ENCODE results near the gene TBC1D14. TPM values are rescaled to one million over a fixed set of nuclear protein-coding genes. Genes with fewer than 3 reads are reported as not detected.

The TBC1D14 gene
- total and polyA plus RNA-seq, 2 of the 8 experiments (the other 6 are each of a cell fraction or from before 2014, with no cell fraction given), result 45.6 to 48.2 TPM

DNA sequence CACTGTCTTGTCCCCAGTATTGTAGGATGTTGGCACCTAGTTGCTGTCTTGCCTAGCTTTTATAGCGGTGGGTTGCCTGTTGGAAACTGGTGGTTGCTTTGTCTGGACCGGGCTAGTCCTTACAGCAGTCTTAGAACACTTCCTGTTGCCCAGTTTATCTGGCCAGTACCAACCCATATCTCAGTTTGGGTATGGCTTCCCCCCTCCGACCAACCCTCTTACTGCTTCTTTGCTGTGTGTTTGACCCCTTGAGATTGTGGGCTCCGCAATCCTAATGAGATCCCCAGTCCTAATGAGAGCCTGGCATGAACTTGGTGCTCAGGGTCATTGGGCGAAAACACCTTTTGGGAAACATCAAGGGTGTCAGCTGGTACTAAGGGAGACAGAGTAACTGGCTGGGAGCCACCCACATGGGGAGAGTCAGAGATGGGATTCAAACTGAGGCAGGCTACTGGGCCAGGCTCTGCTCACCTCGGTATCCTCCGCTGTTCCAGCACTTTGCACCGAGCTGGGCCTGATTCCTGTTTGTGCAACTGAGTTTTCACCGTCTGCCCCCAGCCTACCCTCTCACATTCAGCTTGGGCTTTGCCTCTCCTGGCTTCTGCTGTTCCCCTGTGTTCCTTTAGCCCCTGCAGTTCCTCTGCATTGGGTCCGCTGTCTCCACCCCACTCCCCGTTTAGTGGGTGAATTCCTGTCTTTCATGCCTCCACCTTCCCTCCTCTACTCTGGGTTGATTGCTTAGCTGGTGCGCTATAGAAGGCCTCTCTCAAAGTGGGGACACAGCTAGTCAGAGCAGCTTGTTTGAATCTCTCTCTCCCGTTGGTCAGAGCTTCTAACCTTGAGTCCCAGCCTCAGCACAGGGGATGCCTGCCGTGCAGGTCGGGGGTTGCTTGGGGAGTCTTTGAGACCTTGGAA lies 1.6 kb downstream of the TBC1D14 start (continued):
- no peak for TF ChIP-seq RAD21 (IDR thresholded peaks at IDR 0.05 in 1 of 2, conservative IDR thresholded peaks at IDR 0.05 in 1 of 2; ENCODE audit: low read depth in 2 of 2, low read length in 2 of 2)
- TF ChIP-seq EP300 (IDR thresholded peaks at IDR 0.05; ENCODE audit: borderline replicate concordance in 1 of 2, low read depth in 2 of 2, low read length in 2 of 2), result no peak
- TF ChIP-seq TEAD4 (IDR thresholded peaks at IDR 0.05; ENCODE audit: low read depth, low read length), result no peak
- TF ChIP-seq, protein P1, sequence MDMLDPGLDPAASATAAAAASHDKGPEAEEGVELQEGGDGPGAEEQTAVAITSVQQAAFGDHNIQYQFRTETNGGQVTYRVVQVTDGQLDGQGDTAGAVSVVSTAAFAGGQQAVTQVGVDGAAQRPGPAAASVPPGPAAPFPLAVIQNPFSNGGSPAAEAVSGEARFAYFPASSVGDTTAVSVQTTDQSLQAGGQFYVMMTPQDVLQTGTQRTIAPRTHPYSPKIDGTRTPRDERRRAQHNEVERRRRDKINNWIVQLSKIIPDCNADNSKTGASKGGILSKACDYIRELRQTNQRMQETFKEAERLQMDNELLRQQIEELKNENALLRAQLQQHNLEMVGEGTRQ (IDR thresholded peaks at IDR 0.05; ENCODE audit: low read length), result no peak
- no peak for TF ChIP-seq NRF1 (IDR thresholded peaks at IDR 0.05; ENCODE audit: low read depth, low read length)
- TF ChIP-seq, protein P2, sequence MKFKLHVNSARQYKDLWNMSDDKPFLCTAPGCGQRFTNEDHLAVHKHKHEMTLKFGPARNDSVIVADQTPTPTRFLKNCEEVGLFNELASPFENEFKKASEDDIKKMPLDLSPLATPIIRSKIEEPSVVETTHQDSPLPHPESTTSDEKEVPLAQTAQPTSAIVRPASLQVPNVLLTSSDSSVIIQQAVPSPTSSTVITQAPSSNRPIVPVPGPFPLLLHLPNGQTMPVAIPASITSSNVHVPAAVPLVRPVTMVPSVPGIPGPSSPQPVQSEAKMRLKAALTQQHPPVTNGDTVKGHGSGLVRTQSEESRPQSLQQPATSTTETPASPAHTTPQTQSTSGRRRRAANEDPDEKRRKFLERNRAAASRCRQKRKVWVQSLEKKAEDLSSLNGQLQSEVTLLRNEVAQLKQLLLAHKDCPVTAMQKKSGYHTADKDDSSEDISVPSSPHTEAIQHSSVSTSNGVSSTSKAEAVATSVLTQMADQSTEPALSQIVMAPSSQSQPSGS (IDR thresholded peaks at IDR 0.05; ENCODE audit: low read length), result no peak
- TF ChIP-seq, protein P3, sequence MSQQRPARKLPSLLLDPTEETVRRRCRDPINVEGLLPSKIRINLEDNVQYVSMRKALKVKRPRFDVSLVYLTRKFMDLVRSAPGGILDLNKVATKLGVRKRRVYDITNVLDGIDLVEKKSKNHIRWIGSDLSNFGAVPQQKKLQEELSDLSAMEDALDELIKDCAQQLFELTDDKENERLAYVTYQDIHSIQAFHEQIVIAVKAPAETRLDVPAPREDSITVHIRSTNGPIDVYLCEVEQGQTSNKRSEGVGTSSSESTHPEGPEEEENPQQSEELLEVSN (IDR thresholded peaks at IDR 0.05), result no peak
- no peak for TF ChIP-seq JUND (IDR thresholded peaks at IDR 0.05; ENCODE audit: low read length)
- no peak for TF ChIP-seq KDM5A (IDR thresholded peaks at IDR 0.05; ENCODE audit: low read length)
- no peak for TF ChIP-seq HDAC6 (IDR thresholded peaks at IDR 0.05; ENCODE audit: low read depth, low read length)
